IMR-90 (cell line): Measurements from ENCODE around the gene GLIS1.

Experiments
- BHLHE40 ChIP-seq: fragments of 150-350 bp; IDR thresholded peaks from 2 replicates; pipeline ENCODE4 v1.6.1; 2016; ENCODE audit warnings: mild to moderate bottlenecking, low read depth, low read length
- CTCF ChIP-seq: conservative IDR thresholded peaks from 2 replicates; pipeline ENCODE4 v1.5.1; 2012; ENCODE audit warnings: mild to moderate bottlenecking, low read depth, low read length, improper control_type of control experiment
- FOS ChIP-seq: fragments of 150-350 bp; IDR thresholded peaks from 2 replicates; pipeline ENCODE4 v1.6.1; 2016; ENCODE audit warnings: low read depth, low read length
- NFE2L2 ChIP-seq: fragments of 150-350 bp; IDR thresholded peaks from 2 replicates; pipeline ENCODE4 v1.6.1; 2016; ENCODE audit warnings: low read depth, mild to moderate bottlenecking, low read length
- POLR2A ChIP-seq: IDR thresholded peaks from 2 replicates; pipeline ENCODE4 v1.6.1; 2012; ENCODE audit warnings: mild to moderate bottlenecking, low read depth, low read length
- RAD21 ChIP-seq: IDR thresholded peaks from 2 replicates; pipeline ENCODE4 v1.6.1; 2012; ENCODE audit warnings: low read length, improper control_type of control experiment
- SMC3 ChIP-seq: fragments of 150-350 bp; IDR thresholded peaks from 2 replicates; pipeline ENCODE4 v1.6.1; 2016; ENCODE audit warnings: low read depth, mild to moderate bottlenecking, antibody characterized with exemption, low read length, moderate library complexity
- TF ChIP-seq, protein P1 (sequence below): fragments of 150-350 bp; IDR thresholded peaks from 2 replicates; pipeline ENCODE4 v1.6.1; 2017; ENCODE audit warnings: mild to moderate bottlenecking, antibody characterized with exemption, low read length, low read depth

DNA sequence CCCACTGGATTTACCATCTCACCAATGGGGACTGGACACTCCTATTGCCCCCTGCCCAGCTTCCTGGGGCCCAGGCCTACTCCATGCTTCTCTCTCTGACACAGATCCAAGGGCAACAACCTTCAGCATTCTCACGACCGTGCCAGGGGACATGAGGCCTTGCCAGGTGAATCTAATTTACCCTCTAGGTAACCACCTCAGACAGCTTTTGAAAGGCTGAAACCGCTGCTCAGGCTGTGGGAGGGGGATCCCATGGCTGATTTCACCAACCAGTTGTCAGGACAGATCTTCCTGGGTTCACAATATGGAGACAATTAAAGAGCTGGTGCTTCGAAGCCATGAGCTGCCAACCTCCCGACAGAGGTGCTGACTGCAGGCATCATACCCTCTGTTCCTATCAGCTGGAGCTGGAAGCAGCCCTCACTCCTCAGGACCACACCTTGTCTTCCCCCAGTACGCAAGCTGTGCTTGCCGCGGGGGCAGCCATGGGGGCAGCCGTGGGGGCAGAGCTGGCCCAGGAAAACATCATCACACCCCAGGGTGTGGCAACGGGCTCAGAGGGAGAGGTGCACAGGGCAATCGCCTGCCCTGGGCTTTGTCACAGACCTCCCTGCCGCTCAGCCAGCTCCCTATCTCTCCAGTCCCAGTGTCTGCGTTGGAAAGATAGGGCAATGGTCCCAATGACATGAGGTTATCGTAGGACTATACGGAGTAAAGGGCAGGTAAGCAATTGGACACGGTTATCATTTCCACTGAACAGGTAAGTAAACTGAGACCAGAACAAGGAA, 159.5 kb downstream of the GLIS1 start:
- no peak for TF ChIP-seq BHLHE40
- TF ChIP-seq POLR2A = no peak
- TF ChIP-seq SMC3 = no peak
- TF ChIP-seq CTCF = no peak
- no peak for TF ChIP-seq FOS
- TF ChIP-seq, protein P1, sequence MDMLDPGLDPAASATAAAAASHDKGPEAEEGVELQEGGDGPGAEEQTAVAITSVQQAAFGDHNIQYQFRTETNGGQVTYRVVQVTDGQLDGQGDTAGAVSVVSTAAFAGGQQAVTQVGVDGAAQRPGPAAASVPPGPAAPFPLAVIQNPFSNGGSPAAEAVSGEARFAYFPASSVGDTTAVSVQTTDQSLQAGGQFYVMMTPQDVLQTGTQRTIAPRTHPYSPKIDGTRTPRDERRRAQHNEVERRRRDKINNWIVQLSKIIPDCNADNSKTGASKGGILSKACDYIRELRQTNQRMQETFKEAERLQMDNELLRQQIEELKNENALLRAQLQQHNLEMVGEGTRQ = no peak
- no peak for TF ChIP-seq RAD21
- TF ChIP-seq NFE2L2 = no peak
